Liver (tissue), 9 donors: ENCODE data around the gene PDE5A. TPM values are rescaled to one million over a fixed set of nuclear protein-coding genes. Genes with fewer than 3 reads are reported as not detected.

ENCODE experiments used
- DNase-seq: peaks from one replicate; pipeline ENCODE4 v3.0.0-alpha.2; 2017; ENCODE audit warnings: low spot score
- H3K27ac ChIP-seq, 2 donors: one replicate each; pipeline ENCODE4 v1.7.0; 2013; ENCODE audit warnings: inconsistent platforms in 2 of 2, low read length in 2 of 2, control low read depth in 1 of 2, low read depth in 1 of 2, mild to moderate bottlenecking in 1 of 2
- H3K27me3 ChIP-seq, 4 donors: one replicate each; pipeline versions ENCODE4 v1.6.1 to v1.7.0; 2013; ENCODE audit warnings: low read length in 3 of 4, inconsistent platforms in 1 of 4, mild to moderate bottlenecking in 1 of 4, moderate library complexity in 1 of 4; ENCODE audit not compliant: control insufficient read depth in 4 of 4, insufficient read depth in 4 of 4
- H3K36me3 ChIP-seq, 4 donors: one replicate each; pipeline versions ENCODE4 v1.6.1 to v1.7.0; 2013; ENCODE audit warnings: low read length in 3 of 4, mild to moderate bottlenecking in 3 of 4, low read depth in 1 of 4, moderate library complexity in 1 of 4; ENCODE audit not compliant: control insufficient read depth in 4 of 4, insufficient read depth in 3 of 4
- H3K4me1 ChIP-seq, 4 donors: one replicate each; pipeline versions ENCODE4 v1.6.1 to v1.7.0; 2013; ENCODE audit warnings: low read length in 3 of 4, mild to moderate bottlenecking in 3 of 4, moderate library complexity in 1 of 4; ENCODE audit not compliant: control insufficient read depth in 4 of 4, insufficient read depth in 4 of 4
- H3K4me3 ChIP-seq, 3 donors: one replicate each; pipeline versions ENCODE4 v1.6.1 to v1.7.0; 2013; ENCODE audit warnings: low read length in 3 of 3, control low read depth in 1 of 3, low read depth in 1 of 3, mild to moderate bottlenecking in 1 of 3
- H3K9ac ChIP-seq, 2 donors: one replicate each; pipeline ENCODE4 v1.7.0; 2013; ENCODE audit warnings: low read length in 2 of 2, mild to moderate bottlenecking in 2 of 2, moderate library complexity in 2 of 2, control low read depth in 1 of 2, low read depth in 1 of 2
- H3K9me3 ChIP-seq, 4 donors: one replicate each; pipeline versions ENCODE4 v1.6.1 to v1.7.0; 2013; ENCODE audit warnings: low read length in 3 of 4; ENCODE audit not compliant: control insufficient read depth in 4 of 4
- EGR1 ChIP-seq, 2 donors: IDR thresholded peaks; 2 replicates each; pipeline ENCODE4 v1.6.1; 2016 to 2018; ENCODE audit warnings: antibody characterized with exemption in 2 of 2, low read depth in 2 of 2
- FOXA2 ChIP-seq: IDR thresholded peaks from 2 replicates; pipeline ENCODE4 v1.6.1; 2016; ENCODE audit warnings: antibody characterized with exemption
- GABPA ChIP-seq, 2 donors: IDR thresholded peaks in 1 of 2; conservative IDR thresholded peaks in 1 of 2; 2 replicates each; pipeline ENCODE4 v1.6.1; 2016; ENCODE audit warnings: antibody characterized with exemption in 2 of 2, mild to moderate bottlenecking in 1 of 2, moderate library complexity in 1 of 2
- HNF4A ChIP-seq, 2 donors: conservative IDR thresholded peaks; 2 replicates each; pipeline ENCODE4 v1.6.1; 2016; ENCODE audit warnings: antibody characterized with exemption in 2 of 2, mild to moderate bottlenecking in 2 of 2
- HNF4G ChIP-seq: IDR thresholded peaks from 2 replicates; pipeline ENCODE4 v1.6.1; 2016; ENCODE audit warnings: antibody characterized with exemption
- JUND ChIP-seq, 2 donors: IDR thresholded peaks; 2 replicates each; pipeline ENCODE4 v1.6.1; 2016; ENCODE audit warnings: antibody characterized with exemption in 2 of 2
- RAD21 ChIP-seq, 2 donors: IDR thresholded peaks; 2 replicates each; pipeline ENCODE4 v1.6.1; 2016; ENCODE audit warnings: antibody characterized with exemption in 2 of 2, mild to moderate bottlenecking in 2 of 2
- RXRA ChIP-seq, 2 donors: IDR thresholded peaks; 2 replicates each; pipeline ENCODE4 v1.6.1; 2017 to 2018; ENCODE audit warnings: antibody characterized with exemption in 2 of 2, mild to moderate bottlenecking in 1 of 2
- SP1 ChIP-seq: IDR thresholded peaks from 2 replicates; pipeline ENCODE4 v1.6.1; 2018; ENCODE audit warnings: antibody characterized with exemption, mild to moderate bottlenecking
- TAF1 ChIP-seq: conservative IDR thresholded peaks from 2 replicates; pipeline ENCODE4 v1.6.1; 2016; ENCODE audit warnings: antibody characterized with exemption, mild to moderate bottlenecking
- YY1 ChIP-seq: IDR thresholded peaks from 2 replicates; pipeline ENCODE4 v1.6.1; 2016; ENCODE audit warnings: antibody characterized with exemption, mild to moderate bottlenecking
- WGBS: extraction: QIAGEN DNeasy Blood & Tissue Kit; methylation state at CpG from one replicate; pipeline ENCODE4 v1.1.7; 2013; 5-methylcytosine and 5-hydroxymethylcytosine counted together
- polyA plus RNA-seq, 2 donors: library from polyadenylated mRNA; stranded (reverse) in 1 of 2; unstranded in 1 of 2; fragments of 200-250 nt in 1 of 2; fragments of >200 nt in 1 of 2; fragmentation: Nextera tagmentation in 1 of 2; extraction: Ambion mirVana in 1 of 2; gene quantifications; one replicate each; pipeline versions ENCODE4 v1.2.1 to v1.2.3, GENCODE V29; 2013 to 2015
- total RNA-seq, 2 donors: library from RNA; depleted of rRNA; stranded (reverse); fragments of >200 nt; gene quantifications; one replicate each; pipeline ENCODE4 v1.2.3, GENCODE V29; 2014
- TF ChIP-seq, protein P1 (sequence below): fragments of 150-350 bp; IDR thresholded peaks from 2 replicates; pipeline ENCODE4 v1.5.1; 2017; ENCODE audit warnings: improper control_type of control experiment, low read depth, low read length; ENCODE audit not compliant: missing input control
- TF ChIP-seq, protein P2 (sequence below): IDR thresholded peaks from 2 replicates; pipeline ENCODE4 v1.6.1; 2016; ENCODE audit warnings: antibody characterized with exemption
- TF ChIP-seq, protein P3 (sequence below): IDR thresholded peaks from 2 replicates; pipeline ENCODE4 v1.6.1; 2016; ENCODE audit warnings: antibody characterized with exemption, mild to moderate bottlenecking
- TF ChIP-seq, protein P4 (sequence below): IDR thresholded peaks from 2 replicates; pipeline ENCODE4 v1.6.1; 2016; ENCODE audit warnings: antibody characterized with exemption
- donor health status: healthy.
- donor health status: healthy.
- donor health status: healthy.
- donor health status: healthy.
- donor health status: healthy.

Gene PDE5A
- total and polyA plus RNA-seq, 4 donors = 0.61 to 3.8 (median 3.0) TPM

DNA sequence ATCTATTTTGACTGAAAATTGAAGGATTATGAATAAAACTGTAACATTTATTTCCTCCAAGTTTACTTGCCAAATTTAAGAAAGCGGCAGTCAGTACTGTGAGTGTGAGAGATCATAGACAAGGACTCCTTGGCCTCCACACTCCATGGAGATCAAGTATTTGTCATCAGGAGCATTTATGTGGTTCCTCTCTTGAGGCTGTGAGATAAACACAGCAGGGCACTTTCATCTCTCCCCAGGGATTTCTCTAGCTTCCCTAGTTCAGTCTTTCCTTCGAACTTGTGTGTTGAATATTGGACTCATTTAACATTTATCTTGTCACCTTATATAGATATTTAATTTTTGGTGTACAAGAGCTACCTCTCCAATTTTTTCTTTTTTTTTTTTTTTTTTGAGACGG, 40.8 kb downstream of the PDE5A start:
- TF ChIP-seq JUND (IDR thresholded peaks at IDR 0.05) (no peak), EGR1 (IDR thresholded peaks at IDR 0.05; ENCODE audit: low read depth in 2 of 2) (no peak), HNF4G (no peak), YY1 (no peak), SP1 (no peak), GABPA (IDR thresholded peaks at IDR 0.05 in 1 of 2, conservative IDR thresholded peaks at IDR 0.05 in 1 of 2) (no peak), RAD21 (IDR thresholded peaks at IDR 0.05) (no peak)
- TF ChIP-seq, protein P1, sequence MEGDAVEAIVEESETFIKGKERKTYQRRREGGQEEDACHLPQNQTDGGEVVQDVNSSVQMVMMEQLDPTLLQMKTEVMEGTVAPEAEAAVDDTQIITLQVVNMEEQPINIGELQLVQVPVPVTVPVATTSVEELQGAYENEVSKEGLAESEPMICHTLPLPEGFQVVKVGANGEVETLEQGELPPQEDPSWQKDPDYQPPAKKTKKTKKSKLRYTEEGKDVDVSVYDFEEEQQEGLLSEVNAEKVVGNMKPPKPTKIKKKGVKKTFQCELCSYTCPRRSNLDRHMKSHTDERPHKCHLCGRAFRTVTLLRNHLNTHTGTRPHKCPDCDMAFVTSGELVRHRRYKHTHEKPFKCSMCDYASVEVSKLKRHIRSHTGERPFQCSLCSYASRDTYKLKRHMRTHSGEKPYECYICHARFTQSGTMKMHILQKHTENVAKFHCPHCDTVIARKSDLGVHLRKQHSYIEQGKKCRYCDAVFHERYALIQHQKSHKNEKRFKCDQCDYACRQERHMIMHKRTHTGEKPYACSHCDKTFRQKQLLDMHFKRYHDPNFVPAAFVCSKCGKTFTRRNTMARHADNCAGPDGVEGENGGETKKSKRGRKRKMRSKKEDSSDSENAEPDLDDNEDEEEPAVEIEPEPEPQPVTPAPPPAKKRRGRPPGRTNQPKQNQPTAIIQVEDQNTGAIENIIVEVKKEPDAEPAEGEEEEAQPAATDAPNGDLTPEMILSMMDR = no peak
- no peaks in the 10 kb centered on the region for H3K36me3 ChIP-seq
- H3K27me3 ChIP-seq = no peaks in the 10 kb centered on the region
- no peaks in the 10 kb centered on the region for H3K4me1 ChIP-seq
- WGBS = 92% methylated on average over 3 of the region's 3 CpGs
- no peaks in the 10 kb centered on the region for H3K9me3 ChIP-seq
- no peak overlapping the region for H3K4me3 ChIP-seq
- no peak for DNase-seq
- no peak overlapping the region for H3K9ac ChIP-seq
- no peak overlapping the region for H3K27ac ChIP-seq

DNA sequence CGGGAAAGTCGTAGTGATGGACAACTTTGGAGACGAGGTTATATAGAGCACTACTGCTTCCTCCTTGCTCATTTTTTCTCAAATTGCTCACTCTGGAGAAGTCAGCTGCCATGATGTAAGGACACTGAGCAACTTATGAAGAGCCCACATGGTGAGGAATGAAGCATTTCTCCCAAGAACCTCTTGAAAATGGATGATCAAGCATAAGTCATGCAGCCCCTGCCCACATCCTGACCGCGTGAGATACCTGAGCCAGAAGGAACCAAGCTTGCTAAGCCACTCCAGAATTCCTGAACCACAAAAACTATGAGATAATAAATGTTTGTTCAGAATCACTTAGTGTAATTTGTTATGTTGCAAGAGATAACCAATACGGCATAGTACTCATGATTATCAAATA, 42.8 kb downstream of the PDE5A start:
- no peak for DNase-seq
- Histone ChIP-seq H3K4me3 (no peak overlapping the region), H3K9me3 (no peaks in the 10 kb centered on the region), H3K27ac (no peak overlapping the region), H3K27me3 (no peaks in the 10 kb centered on the region), H3K4me1 (no peaks in the 10 kb centered on the region), H3K9ac (no peak overlapping the region), H3K36me3 (peaks cover 0 to 2% (median 0%) of the 10 kb centered on the region in 4 donors)
- TF ChIP-seq RAD21 (IDR thresholded peaks at IDR 0.05) = no peak
- TF ChIP-seq, protein P2, sequence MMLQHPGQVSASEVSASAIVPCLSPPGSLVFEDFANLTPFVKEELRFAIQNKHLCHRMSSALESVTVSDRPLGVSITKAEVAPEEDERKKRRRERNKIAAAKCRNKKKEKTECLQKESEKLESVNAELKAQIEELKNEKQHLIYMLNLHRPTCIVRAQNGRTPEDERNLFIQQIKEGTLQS = no peak
- TF ChIP-seq HNF4A (conservative IDR thresholded peaks at IDR 0.05) = no peak
- TF ChIP-seq, protein P3, sequence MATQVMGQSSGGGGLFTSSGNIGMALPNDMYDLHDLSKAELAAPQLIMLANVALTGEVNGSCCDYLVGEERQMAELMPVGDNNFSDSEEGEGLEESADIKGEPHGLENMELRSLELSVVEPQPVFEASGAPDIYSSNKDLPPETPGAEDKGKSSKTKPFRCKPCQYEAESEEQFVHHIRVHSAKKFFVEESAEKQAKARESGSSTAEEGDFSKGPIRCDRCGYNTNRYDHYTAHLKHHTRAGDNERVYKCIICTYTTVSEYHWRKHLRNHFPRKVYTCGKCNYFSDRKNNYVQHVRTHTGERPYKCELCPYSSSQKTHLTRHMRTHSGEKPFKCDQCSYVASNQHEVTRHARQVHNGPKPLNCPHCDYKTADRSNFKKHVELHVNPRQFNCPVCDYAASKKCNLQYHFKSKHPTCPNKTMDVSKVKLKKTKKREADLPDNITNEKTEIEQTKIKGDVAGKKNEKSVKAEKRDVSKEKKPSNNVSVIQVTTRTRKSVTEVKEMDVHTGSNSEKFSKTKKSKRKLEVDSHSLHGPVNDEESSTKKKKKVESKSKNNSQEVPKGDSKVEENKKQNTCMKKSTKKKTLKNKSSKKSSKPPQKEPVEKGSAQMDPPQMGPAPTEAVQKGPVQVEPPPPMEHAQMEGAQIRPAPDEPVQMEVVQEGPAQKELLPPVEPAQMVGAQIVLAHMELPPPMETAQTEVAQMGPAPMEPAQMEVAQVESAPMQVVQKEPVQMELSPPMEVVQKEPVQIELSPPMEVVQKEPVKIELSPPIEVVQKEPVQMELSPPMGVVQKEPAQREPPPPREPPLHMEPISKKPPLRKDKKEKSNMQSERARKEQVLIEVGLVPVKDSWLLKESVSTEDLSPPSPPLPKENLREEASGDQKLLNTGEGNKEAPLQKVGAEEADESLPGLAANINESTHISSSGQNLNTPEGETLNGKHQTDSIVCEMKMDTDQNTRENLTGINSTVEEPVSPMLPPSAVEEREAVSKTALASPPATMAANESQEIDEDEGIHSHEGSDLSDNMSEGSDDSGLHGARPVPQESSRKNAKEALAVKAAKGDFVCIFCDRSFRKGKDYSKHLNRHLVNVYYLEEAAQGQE = no peak
- TF ChIP-seq RXRA (IDR thresholded peaks at IDR 0.05) = no peak
- no peak for TF ChIP-seq JUND (IDR thresholded peaks at IDR 0.05)
- TF ChIP-seq, protein P4, sequence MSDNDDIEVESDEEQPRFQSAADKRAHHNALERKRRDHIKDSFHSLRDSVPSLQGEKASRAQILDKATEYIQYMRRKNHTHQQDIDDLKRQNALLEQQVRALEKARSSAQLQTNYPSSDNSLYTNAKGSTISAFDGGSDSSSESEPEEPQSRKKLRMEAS = no peak
- no peak for TF ChIP-seq TAF1
- no peak for TF ChIP-seq YY1
- TF ChIP-seq FOXA2 = no peak
- no peak for TF ChIP-seq SP1
- WGBS = 96% methylated on average over 6 of the region's 6 CpGs
